ENCODE results near the gene NR2F1.

NR2F1 gene

DNA sequence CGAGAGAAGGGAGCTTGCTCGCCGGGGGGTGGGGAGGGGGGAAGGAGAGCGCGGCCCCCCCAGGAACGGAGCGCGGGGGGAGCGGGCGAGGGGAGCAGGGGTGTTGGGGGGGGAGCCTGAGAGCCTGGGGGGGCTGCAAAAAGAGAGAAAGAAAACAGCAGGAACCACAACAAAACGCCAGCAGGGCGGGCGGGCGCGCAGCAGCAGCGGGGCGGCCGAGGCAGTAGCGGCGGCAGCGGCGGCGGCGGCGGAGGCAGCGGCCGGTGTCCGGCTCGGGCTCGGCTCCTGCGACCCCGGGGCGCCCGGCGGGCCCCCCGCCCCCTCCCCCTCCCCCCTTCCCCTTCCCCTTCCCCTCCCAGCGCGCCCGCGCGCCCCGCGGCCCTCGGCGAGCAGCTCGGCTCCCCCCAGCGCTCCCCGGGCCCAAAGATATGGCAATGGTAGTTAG, 1.6 kb downstream of the NR2F1 start:
- ATAC-seq (no peak), DNase-seq (no peak)
- peaks cover 54% of the 10 kb centered on the region for H3K27me3 Mint-ChIP-seq
- H3K27ac Mint-ChIP-seq, result no peak overlapping the region
- H3K4me1 Mint-ChIP-seq, result peaks cover 43% of the 10 kb centered on the region
- H3K4me3 Mint-ChIP-seq, result peak overlapping the region; percentile 4
- H3K9me3 Mint-ChIP-seq, result no peaks in the 10 kb centered on the region
- H3K36me3 Mint-ChIP-seq (ENCODE audit: low read depth), result peaks cover 7% of the 10 kb centered on the region

DNA sequence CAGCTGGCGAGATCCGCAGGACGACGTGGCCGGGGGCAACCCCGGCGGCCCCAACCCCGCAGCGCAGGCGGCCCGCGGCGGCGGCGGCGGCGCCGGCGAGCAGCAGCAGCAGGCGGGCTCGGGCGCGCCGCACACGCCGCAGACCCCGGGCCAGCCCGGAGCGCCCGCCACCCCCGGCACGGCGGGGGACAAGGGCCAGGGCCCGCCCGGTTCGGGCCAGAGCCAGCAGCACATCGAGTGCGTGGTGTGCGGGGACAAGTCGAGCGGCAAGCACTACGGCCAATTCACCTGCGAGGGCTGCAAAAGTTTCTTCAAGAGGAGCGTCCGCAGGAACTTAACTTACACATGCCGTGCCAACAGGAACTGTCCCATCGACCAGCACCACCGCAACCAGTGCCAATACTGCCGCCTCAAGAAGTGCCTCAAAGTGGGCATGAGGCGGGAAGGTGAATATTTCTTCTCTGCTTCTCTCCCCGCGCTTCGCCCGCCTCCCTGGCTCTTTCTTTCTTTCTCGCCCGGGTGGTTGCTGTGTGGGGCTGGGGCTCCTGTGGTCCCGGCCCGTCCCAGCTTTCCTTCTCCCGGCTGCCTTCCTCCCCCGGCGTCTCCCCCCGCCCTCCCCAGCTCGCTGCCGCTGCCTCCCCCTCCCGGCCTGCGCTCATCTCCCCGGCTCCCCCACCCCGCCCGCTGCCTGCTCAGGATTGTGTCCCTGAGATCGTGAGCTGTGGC, 2.2 kb downstream of the NR2F1 start:
- no peak overlapping the region for H3K27ac Mint-ChIP-seq
- H3K27me3 Mint-ChIP-seq, result peaks cover 57% of the 10 kb centered on the region
- peaks cover 8% of the 10 kb centered on the region for H3K36me3 Mint-ChIP-seq (ENCODE audit: low read depth)
- ATAC-seq (no peak), DNase-seq (no peak)
- H3K4me3 Mint-ChIP-seq, result peak overlapping the region; percentile 68
- peaks cover 40% of the 10 kb centered on the region for H3K4me1 Mint-ChIP-seq
- H3K9me3 Mint-ChIP-seq, result no peaks in the 10 kb centered on the region

DNA sequence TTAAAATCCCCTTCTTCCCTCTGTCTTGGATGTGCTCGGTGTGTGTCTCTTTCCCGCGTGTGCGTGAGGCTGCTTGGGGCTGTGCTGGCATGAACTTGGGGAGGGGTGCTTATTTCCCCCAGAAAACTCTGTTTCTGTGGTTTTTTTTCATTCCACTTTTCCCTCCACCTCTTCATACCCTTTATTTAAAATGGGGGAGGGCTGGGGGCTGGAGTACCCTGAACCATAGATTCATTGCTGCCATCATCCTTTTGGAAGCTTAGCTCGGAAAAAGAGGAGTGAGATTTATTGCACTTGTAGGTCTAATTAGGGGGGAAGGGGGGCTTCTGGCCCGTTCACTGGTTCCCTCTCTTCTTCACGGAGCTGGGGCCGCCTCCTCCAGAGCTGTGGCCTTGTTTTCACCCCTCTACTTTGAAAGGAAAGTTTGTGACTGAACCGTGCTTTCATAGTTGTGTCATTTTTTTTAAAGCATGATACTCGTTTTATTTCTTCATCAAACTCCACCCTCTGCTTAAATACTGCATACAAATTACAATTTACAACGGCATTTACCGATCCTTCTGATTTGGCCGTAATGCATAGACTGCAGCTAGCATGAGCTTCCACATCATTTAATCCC, 2.9 kb downstream of the NR2F1 start:
- H3K36me3 Mint-ChIP-seq (ENCODE audit: low read depth), result peaks cover 8% of the 10 kb centered on the region
- no peak for DNase-seq
- H3K27me3 Mint-ChIP-seq, result peaks cover 57% of the 10 kb centered on the region
- ATAC-seq, result no peak
- H3K27ac Mint-ChIP-seq, result no peak overlapping the region
- peak overlapping the region; percentile 68 for H3K4me3 Mint-ChIP-seq
- H3K4me1 Mint-ChIP-seq, result peaks cover 33% of the 10 kb centered on the region
- no peaks in the 10 kb centered on the region for H3K9me3 Mint-ChIP-seq

DNA sequence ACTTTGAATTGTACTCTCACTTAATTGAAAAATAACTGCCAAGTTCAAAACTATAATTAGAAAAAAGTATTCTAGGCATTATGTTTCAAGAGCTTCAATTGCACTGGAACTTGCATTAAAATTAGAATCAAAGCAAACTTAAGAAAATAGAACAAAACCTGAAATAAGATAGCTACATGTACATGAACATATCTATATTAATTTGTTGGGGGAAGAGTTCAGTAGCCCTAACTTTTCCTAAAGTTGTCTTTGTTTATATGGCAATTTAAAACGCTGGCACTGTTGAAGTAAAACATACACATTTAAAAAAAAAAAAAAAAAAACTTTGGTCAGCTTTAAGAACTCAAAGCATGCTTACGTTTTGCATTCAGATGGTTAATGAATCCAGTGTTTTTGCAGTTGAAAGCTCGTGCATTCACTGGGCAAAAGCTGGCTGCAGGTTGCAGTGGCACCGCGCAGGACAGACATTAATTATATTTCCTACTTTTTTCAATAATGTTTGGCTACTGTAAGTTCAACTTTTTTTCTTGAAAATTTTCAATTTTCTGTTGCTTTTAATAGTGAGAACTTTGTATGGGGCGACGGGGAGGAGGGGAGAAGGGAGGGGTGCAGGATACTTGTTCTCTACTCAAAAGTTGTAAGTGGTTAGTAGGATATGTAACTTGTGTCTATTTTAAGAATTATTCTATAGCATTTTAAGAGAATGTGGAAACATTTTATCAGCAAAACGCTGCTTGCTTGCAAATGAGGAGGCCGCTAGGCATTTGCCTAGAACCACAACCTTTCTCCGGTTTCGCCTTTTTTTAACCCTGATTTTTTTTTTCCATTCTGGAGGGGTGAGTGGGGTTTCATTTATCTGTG, 3.9 kb downstream of the NR2F1 start:
- no peaks in the 10 kb centered on the region for H3K9me3 Mint-ChIP-seq
- no peak for DNase-seq
- peaks cover 64% of the 10 kb centered on the region for H3K27me3 Mint-ChIP-seq
- peak overlapping the region; percentile 61 for H3K27ac Mint-ChIP-seq
- peaks cover 30% of the 10 kb centered on the region for H3K4me1 Mint-ChIP-seq
- H3K4me3 Mint-ChIP-seq, result peak overlapping the region; percentile 30
- H3K36me3 Mint-ChIP-seq (ENCODE audit: low read depth), result peaks cover 8% of the 10 kb centered on the region
- ATAC-seq, result peak; percentile 65

DNA sequence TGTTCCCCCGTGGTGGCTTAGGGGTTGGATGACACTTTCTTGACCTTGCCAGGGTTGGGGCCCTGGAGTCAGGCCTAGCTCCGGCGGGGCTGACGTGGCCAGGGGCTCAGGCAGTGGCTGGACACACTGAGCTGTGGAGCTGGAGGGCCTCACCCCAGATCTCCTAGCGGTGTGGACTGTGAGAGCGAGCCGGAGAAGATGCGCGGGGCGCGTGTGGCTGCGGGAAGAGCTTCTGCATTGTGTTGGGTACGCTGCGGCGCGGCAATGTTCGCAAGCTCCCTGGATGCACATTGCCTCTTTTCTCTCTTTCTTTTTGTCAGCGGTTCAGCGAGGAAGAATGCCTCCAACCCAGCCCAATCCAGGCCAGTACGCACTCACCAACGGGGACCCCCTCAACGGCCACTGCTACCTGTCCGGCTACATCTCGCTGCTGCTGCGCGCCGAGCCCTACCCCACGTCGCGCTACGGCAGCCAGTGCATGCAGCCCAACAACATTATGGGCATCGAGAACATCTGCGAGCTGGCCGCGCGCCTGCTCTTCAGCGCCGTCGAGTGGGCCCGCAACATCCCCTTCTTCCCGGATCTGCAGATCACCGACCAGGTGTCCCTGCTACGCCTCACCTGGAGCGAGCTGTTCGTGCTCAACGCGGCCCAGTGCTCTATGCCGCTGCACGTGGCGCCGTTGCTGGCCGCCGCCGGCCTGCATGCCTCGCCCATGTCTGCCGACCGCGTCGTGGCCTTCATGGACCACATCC, 4.8 kb downstream of the NR2F1 start:
- ATAC-seq, result no peak

DNA sequence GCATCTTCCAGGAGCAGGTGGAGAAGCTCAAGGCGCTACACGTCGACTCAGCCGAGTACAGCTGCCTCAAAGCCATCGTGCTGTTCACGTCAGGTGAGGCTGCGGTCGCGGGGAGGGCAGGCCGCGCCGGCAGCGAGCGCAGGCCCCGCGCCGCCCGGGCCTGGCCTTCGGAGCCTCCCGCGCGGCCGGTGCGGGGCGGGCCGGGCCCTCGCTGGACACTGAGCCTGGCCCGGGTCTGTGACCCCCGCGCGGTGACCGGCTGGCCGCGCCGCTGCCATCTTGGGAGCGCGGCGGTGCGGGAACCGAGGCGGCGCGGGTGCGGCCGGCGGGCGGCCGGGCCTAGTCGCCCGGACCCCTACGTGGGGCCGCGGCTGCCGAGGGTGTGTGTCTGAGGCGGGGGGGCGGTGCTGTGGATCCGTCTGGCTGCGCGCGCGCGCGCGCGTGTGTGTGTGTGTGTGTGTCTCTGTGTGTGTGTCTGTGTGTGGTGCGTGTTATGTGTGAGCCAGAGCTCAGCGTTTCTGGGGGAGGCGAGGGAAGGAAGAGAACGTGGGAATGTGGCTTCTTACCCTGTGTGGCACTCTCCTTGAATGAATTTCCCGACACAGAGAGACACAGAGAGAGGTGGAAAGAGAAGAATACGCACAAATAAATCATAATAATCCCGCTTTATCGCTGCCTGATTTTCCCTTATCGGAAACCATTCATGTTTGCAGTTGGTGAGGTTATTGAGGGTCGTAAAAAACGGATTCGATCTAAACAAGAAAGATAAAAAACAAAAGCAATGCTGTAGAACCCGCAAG, 5.5 kb downstream of the NR2F1 start:
- ATAC-seq (no peak), DNase-seq (no peak)
- Mint-ChIP-seq H3K4me1 (peaks cover 29% of the 10 kb centered on the region), H3K36me3 (ENCODE audit: low read depth) (peaks cover 8% of the 10 kb centered on the region), H3K27me3 (peaks cover 75% of the 10 kb centered on the region), H3K4me3 (no peak overlapping the region), H3K9me3 (no peaks in the 10 kb centered on the region), H3K27ac (peak overlapping the region; percentile 61)

More for the DNA sequence above, 4.8 kb downstream of the NR2F1 start:
- H3K27me3 Mint-ChIP-seq, result peaks cover 68% of the 10 kb centered on the region
- peak overlapping the region; percentile 30 for H3K4me3 Mint-ChIP-seq
- no peak for DNase-seq
- peaks cover 30% of the 10 kb centered on the region for H3K4me1 Mint-ChIP-seq
- peak overlapping the region; percentile 61 for H3K27ac Mint-ChIP-seq
- peaks cover 8% of the 10 kb centered on the region for H3K36me3 Mint-ChIP-seq (ENCODE audit: low read depth)
- no peaks in the 10 kb centered on the region for H3K9me3 Mint-ChIP-seq

DNA sequence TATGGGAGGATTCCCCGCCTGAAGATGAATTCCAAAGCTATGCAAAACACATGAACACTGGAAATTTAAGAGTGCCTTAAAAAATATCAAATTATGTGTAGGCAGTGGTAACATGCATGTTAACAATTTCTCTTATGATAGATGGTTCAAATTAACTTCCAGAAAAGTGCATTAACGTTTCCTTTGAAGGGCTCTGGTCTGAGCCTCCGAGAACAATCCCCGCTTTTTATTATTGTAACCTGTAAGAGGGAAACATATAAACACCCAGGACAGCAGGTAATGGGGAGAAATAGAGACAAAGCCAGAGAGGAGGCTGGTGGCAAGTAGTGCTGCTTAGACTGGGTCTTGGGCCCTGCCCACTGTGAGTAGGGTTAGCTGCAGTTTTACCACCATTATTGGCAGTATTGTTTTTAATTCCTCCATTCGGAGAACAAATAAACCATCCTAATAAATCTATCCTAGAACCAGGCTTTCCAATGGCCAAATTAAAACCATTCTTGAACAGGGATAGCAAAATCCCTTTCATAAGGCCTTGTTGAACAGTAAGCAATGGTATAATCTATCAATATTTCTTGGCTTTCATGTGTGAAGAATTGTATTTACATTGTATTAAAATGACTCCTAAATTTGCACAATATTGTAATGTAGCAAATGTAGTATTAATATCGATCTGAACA, 6.3 kb downstream of the NR2F1 start:
- Mint-ChIP-seq H3K27ac (peak overlapping the region; percentile 61), H3K4me3 (no peak overlapping the region), H3K27me3 (peaks cover 82% of the 10 kb centered on the region), H3K9me3 (no peaks in the 10 kb centered on the region), H3K4me1 (peaks cover 26% of the 10 kb centered on the region), H3K36me3 (ENCODE audit: low read depth) (peaks cover 8% of the 10 kb centered on the region)
- ATAC-seq (no peak), DNase-seq (no peak)

DNA sequence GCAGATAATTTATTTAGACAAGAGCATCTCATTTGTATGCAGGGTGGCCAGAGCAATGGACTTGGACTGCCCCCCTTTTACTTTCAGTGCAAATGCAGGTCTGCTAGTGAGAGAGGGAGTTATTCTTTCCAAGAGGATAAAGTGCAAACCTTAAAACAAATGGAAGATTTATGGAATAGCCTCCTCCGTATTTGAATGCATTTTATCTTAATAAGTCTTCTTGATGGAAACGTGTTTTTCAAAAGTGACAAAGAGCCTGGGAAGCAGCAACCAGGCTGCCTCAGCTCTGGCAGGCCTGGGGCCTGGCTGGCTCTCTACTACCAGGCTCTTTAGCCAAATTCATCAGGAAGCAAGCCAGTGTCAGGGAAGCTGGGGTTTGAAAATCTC, 6.8 kb downstream of the NR2F1 start:
- peaks cover 26% of the 10 kb centered on the region for H3K4me1 Mint-ChIP-seq
- ATAC-seq, result no peak
- no peaks in the 10 kb centered on the region for H3K9me3 Mint-ChIP-seq
- peaks cover 88% of the 10 kb centered on the region for H3K27me3 Mint-ChIP-seq
- H3K27ac Mint-ChIP-seq, result no peak overlapping the region
- peaks cover 8% of the 10 kb centered on the region for H3K36me3 Mint-ChIP-seq (ENCODE audit: low read depth)
- no peak overlapping the region for H3K4me3 Mint-ChIP-seq
- DNase-seq, result no peak

DNA sequence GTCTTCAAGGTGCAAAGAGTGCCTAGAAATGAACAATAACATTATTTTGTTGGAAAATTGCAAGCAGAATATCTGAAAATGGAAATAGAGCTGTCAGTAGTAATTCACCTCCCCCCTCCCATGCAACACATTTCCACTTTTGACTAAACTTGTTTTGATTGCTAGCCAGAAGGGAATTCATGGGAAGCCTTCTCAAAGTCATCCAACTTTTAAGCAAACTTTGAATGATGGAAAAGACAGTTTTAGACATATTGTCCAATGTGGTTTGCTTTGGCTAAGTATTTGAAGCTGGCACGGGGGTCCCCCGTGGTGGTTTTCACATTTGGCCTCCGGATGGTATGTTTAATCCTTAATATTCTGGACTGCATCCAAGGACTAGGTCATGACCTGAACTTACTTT, 7.5 kb downstream of the NR2F1 start:
- peaks cover 91% of the 10 kb centered on the region for H3K27me3 Mint-ChIP-seq
- H3K36me3 Mint-ChIP-seq (ENCODE audit: low read depth), result peaks cover 11% of the 10 kb centered on the region
- H3K9me3 Mint-ChIP-seq, result no peaks in the 10 kb centered on the region
- peaks cover 29% of the 10 kb centered on the region for H3K4me1 Mint-ChIP-seq
- ATAC-seq (no peak), DNase-seq (no peak)
- no peak overlapping the region for H3K4me3 Mint-ChIP-seq
- no peak overlapping the region for H3K27ac Mint-ChIP-seq

DNA sequence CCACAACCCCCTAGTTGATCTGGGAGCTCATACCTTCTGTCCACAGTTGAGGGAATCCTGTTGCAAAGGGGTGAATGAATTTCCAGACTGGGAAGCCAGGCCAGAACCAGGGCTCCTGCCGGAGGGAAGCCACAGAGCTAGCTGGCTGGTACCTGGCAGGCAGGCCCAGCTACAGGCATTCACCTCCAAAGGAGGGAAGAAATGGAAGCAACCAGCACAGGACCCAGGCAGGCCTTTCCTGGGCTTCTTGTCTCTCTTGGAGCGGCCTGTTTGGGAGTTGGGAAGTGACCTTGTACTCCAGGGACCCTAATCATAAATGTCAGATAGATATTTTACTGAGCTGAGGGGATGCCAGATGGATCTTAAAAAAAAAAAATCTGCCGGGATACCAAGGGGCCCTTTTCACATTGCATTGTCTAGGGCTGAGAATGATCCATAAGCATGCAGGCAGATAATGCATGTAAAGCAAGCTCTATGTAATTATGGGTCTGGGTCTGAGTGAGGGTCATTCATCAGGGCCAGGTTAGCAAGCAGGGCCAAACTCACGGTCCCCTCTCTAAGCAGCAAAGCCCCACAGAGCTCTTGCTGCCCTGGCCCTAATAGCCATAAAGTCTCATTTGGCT, 8.4 kb downstream of the NR2F1 start:
- peaks cover 27% of the 10 kb centered on the region for H3K4me1 Mint-ChIP-seq
- H3K4me3 Mint-ChIP-seq, result no peak overlapping the region
- H3K27me3 Mint-ChIP-seq, result peaks cover 91% of the 10 kb centered on the region
- ATAC-seq (no peak), DNase-seq (no peak)
- peaks cover 15% of the 10 kb centered on the region for H3K36me3 Mint-ChIP-seq (ENCODE audit: low read depth)
- H3K27ac Mint-ChIP-seq, result no peak overlapping the region
- H3K9me3 Mint-ChIP-seq, result no peaks in the 10 kb centered on the region

DNA sequence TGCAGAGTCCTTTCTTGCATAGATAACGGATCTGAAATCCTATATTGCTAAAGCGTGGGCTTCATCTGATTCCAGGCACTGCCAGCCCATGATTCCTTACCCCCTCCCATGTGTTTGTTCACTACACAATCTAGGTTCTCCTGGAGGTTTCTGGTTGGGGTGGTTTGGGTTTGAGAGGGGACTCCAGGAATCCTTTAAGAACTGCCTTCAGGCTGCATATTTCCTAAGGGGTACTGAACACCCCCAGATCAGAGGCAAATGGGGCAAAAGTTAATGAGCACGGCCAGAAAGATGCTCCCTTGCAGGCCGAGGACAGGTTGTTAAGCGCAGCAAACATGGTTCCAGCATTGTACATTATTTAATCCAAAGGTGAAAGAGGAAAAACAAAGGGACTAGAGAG, 9.9 kb downstream of the NR2F1 start:
- H3K4me3 Mint-ChIP-seq, result no peak overlapping the region
- H3K4me1 Mint-ChIP-seq, result peaks cover 16% of the 10 kb centered on the region
- H3K9me3 Mint-ChIP-seq, result no peaks in the 10 kb centered on the region
- peaks cover 85% of the 10 kb centered on the region for H3K27me3 Mint-ChIP-seq
- no peak for ATAC-seq
- no peak overlapping the region for H3K27ac Mint-ChIP-seq
- DNase-seq, result no peak
- peaks cover 11% of the 10 kb centered on the region for H3K36me3 Mint-ChIP-seq (ENCODE audit: low read depth)

DNA sequence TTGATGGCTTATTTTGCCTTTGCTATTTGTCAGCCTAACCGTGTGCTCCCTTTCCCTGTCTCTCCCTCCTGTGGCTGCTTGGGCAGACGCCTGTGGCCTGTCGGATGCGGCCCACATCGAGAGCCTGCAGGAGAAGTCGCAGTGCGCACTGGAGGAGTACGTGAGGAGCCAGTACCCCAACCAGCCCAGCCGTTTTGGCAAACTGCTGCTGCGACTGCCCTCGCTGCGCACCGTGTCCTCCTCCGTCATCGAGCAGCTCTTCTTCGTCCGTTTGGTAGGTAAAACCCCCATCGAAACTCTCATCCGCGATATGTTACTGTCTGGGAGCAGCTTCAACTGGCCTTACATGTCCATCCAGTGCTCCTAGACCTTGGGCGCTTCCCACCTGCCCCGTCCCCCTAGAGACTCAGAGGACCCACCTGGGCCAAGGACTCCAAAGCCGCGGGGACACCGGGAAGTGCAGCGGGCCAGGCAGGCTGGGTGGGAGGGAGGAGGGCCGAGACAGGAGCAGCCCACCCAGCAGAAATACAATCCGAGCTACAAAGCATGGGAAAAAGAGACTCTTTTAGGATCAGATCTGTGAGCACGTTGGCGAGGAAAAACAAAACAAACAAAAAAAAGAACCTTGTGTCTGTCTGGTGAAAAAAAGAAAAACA, 10.6 kb downstream of the NR2F1 start:
- Mint-ChIP-seq H3K27me3 (peaks cover 85% of the 10 kb centered on the region), H3K9me3 (no peaks in the 10 kb centered on the region), H3K4me3 (no peak overlapping the region), H3K4me1 (peaks cover 13% of the 10 kb centered on the region), H3K27ac (no peak overlapping the region), H3K36me3 (ENCODE audit: low read depth) (peaks cover 11% of the 10 kb centered on the region)
- ATAC-seq (no peak), DNase-seq (no peak)

All from activated naive CD8-positive, alpha-beta T cell treated with anti-CD3 and anti-CD28 coated beads, Interleukin-2, amount 50 U/mL, for 24 hours (primary cell).